AG08395 (cell line): ENCODE measurements around the gene MXRA8.
"Not testable (repeated sequence)": the region's sequence is repeated elsewhere in the genome, so short reads cannot be mapped to it uniquely, and the experiment has no call there.

Source experiments
- DNase-seq: peaks from one replicate; pipeline ENCODE4 v3.0.0; 2012; ENCODE audit warnings: mixed read lengths, low spot score

Gene MXRA8

DNA sequence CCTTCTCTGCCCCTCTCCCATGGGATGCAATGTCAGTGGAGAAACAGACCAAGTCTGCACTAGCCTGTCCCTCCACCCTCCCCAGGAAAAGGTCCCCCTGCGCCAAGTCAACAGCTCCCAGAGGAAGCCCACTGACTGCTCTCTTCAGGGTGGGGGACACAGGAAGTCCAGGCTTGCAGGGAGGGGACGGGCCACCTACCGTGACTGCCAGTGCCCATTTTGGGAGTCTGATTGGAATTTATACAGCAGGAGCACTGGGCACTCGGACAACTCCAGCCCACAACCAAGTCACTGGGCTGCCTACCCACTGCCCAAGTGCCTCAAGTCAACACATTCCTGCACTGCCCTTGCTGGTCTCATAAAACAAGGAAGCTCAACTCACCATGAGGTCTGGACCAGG is 34.7 kb upstream of the MXRA8 start:
- no peak for DNase-seq

DNA sequence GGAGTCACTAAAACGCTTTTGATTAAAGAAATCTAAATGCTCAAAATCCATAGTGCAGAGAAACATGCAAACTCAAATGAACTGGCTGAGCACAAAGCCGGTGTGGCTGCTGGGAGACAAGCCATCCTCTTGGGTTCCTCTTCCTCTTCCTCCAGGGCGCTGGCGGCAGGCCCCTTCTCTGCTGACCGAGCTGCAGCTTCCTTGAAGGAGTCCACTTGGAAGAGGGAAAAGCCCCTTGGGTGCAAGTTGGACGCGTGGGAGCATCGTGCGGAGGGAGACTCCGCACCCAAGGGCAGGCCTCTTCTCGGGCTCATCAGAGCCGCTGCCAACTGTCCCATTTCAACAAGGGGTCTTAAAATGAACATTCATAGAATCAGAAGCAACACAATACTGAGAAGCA is 32.9 kb upstream of the MXRA8 start:
- no peak for DNase-seq

GRCh38 chr1:1390675-1391074 is 32.3 kb upstream of the MXRA8 start:
- no peak for DNase-seq

DNA sequence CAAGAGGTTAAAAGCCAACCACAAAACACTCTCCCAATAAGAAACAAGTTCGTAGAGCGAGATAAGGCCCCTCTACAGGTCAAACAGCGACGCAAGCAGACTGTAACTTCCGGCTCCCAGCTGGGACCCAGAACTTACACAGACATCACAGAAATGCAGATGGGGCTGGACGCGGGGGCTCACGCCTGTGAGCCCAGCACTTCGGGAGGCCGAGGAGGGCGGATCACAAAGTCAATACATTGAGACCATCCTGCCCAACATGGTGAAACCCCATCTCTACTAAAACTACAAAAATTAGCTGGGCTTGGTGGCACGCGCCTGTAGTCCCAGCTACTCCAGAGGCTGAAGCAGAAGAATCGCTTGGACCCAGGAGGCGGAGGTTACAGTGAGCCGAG is 29.7 kb upstream of the MXRA8 start:
- no peak for DNase-seq

GRCh38 chr1:1387098-1388077 is 29.0 kb upstream of the MXRA8 start:
- no peak for DNase-seq

DNA sequence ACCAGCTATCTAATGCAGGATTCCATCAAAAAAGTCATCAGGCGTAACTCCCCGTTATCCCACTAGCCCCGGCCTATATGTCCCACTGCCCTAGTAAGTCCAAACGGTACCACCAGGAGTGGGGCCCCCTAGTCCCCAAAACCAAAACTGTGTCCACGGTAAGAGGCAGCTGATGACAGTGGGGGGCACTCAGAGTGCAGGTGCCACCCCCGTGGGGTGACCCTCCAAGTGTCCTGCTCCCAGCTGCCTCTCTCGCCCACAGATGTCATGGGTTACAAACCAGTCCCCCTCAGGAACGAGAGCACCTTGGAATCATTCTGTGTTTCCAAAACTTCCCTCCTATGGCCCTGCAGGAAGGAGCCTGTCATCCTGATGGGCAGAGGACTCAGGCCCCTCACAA is 27.6 kb upstream of the MXRA8 start:
- no peak for DNase-seq

GRCh38 chr1:1385339-1385738 is 27.0 kb upstream of the MXRA8 start:
- not testable (repeated sequence) for DNase-seq

DNA sequence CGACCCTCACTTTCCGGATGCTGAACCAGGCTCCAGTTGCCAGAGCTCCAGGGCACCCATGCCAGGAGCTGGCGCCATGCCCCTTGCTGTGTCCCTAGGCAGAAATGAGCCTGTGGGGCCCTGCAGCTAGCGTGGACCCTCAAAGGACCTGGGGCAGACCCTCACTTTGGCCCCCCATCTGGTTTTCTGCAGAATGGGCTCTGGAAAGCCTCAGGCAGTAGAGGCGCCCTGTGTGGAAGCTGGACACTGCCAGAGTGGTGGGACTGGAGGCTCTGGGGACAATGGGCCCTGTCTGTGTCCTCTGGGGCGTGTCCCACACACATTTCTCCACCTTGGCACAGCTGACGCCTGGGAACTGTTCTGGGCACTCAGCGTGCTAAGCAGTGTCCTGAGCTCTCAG is 22.9 kb upstream of the MXRA8 start:
- no peak for DNase-seq

- no peak for DNase-seq
These were observed 22.5 kb upstream of the MXRA8 start for GRCh38 chr1:1380860-1381259.

DNA sequence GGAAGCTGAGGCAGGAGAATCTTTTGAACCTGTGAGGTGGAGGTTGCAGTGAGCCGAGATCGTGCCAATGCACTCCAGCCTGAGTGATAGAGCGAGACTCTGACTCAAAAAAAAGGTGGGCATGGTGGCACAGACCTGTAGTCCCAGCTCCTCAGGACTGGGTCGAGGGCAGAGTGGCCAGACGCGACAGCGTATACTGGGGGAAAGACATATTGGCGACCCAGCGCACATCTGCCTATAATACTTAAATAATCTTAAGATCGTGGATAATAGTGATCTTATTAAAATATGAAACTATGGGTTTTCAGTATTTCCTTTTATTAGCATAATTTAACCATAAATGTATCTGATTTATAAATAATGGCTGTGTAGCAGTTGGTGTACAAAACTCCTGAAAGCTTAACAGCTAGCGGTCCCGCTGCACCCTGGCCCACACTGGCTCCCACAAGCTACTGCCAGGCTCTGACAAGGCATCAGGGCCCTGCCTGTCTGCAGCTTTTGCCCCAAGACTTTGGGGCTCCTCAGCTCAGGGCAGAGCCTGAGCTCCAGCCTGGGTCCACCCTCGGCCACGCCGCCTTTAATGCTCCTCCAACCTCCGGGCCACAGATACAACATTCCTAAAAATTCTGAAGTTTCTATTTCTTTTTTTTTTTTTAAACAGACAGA is 19.3 kb upstream of the MXRA8 start:
- DNase-seq, result no peak

- DNase-seq, result no peak
These were observed 18.3 kb upstream of the MXRA8 start for GRCh38 chr1:1376551-1377226.

DNA sequence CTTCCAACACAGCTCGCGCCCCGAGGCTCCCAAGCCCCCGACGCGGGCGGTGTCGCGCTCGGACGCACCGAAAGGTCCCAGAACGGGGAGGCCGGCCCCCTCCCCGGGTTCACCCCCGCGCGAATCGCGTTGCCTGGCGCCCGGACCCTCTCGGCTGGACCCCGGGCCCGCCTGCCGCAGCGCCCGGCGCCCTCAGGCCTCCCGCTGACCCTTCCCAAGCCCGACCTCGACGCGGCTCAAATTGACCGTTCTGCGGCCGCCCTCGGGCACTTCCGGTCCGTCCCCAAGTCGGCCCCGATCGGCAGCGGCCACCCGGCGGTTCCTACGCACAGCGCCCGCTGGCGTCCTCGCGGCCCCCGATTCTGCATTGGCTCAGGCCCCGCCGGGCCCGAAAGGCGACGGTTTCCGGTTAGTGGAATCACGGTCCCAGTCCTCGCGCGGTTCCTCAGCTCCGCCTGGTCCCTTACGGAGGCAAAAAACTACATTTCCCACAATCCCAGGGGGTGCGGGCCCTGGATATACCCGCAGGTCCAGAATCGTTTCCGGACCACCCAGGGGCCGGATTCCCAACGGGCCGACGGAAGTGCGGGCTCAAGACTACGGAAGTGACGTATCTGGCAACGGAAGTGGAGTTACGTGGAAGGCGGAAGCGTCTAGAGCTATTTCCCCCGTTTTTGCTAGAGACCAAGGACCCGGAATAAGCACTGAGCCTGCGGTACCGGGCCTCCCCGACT is 16.7 kb upstream of the MXRA8 start, which contains the start of gene AURKAIP1:
Gene AURKAIP1 (minus strand): TSS at position 279 of the 734 bp plus-strand sequence. CDS start 451 bp downstream, outside the sequence.
- peak; percentile 99 for DNase-seq

GRCh38 chr1:1374589-1374928 is 16.2 kb upstream of the MXRA8 start:
- no peak for DNase-seq

DNA sequence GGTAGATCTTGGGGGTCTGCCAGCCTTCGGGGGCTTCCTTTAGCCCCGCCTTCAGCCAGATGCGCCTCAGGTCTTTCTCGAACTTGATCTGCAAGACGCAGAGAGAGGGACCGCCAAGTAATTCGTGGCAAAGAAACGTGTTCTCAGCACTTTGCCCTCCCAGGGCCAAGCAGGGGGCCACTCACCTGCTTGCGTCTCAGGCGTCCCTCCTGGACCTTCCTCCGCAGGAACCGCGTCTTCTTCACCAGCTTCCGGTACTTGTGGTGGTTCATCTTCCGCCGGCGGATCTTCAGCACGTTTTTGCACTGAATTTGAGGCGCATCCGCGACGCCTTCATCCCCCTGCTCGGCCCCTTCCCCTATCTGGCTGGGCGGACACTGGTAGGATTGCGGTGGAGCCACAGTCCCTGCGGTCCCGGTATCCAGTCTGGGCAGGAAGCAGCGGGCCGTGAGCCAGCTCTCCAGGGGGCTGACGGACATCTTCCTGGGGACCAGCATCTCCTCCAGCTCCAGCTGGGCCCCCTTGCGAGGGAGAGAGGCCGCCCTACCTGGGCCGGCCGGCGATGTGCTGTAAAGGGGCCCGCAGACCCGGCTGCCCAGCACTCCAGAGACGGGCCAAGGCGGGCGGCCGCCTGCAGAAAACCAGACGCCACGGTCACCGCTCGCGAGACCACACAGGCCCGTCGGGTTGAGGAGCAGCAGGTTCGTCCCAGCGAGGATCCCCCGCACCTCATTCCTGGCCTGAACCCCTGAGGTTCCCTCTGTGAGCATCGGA is 15.6 kb upstream of the MXRA8 start:
- DNase-seq, result no peak

DNA sequence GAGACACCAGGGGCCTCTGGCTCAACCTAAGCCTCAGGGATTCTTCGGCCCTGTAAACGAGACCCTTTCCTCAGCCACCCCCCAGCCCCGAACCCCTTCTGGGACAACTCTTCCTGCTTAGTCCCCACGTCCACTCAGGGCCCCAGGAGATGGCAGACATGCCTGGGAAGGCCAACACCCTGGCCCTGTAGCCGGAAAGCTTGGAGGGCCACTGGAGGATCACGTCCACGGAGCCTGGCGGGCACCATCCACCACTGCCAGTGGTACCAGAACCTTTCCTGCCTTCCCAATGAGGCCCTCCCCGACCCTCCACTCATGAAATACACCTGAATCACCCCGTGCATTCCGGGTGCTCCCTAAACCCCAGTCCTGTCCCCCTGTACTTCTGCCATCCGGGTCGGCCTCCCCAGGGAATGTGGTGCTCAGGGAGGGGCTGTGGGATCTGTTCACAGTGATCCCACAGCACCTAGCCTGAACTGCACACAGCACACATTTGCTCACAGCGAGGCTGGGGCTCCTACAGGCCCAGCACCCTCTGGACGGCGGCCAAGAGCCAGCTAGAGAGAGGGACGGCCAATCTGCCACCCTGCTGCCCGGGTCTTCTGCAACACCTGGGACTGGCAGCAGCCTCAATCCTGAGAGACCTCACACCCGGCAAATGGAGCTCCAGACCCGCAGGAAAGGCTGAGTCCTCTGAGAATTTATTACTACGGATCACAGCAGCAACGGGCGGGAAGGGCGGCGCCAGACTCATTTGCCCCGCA is 14.9 kb upstream of the MXRA8 start:
- DNase-seq, result no peak

GRCh38 chr1:1371746-1372711 is 13.7 kb upstream of the MXRA8 start:
- DNase-seq, result peak; percentile 75

- DNase-seq, result peak; percentile 27
These were observed 13.0 kb upstream of the MXRA8 start for GRCh38 chr1:1371364-1371745.

DNA sequence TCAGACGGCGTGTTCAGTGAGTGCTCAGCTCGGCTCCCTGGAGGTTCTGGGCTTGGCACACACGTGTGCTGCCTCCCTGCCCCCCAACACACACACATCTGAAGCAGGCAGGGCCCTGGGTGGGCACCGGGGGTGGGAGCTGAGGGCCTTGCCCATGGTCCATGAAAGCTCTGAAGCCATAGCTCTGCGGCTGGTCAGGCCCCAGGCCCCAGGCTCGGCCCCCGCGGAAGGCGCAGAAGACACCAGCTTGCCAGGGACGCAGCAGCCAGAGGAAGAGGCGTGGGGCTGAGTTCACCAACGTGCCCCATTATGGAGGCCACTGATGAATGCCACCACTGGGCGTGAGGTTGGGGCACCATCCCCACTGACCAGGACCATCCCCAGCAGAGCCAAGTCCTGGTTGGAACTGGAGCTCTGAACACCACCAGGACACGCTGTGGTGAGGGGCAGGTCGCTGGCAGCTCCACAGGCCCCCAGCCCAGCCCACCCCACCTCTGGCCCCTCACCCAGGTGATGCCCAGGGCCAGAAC is 12.5 kb upstream of the MXRA8 start:
- DNase-seq, result no peak

GRCh38 chr1:1370094-1370493 is 11.7 kb upstream of the MXRA8 start:
- DNase-seq, result not testable (repeated sequence)
